Stimulated activated CD4-positive, alpha-beta T cell treated with anti-CD3 and anti-CD28 coated beads, Interleukin-2, amount 100 ng/mL, for 24 hours (primary cell): ENCODE data around the gene KIRREL3.

Experiments used
- DNase-seq, 2 donors: peaks; one replicate each; pipeline ENCODE4 v3.0.0-alpha.2; 2020

The KIRREL3 gene

GRCh38 chr11:127000291-127000968 is at the start of gene KIRREL3:
KIRREL3 (minus strand) TSS chr11:127000770.
- no peak for DNase-seq

GRCh38 chr11:127050186-127050585 is 49.6 kb upstream of the KIRREL3 start:
- no peak for DNase-seq

- no peak for DNase-seq
Measured at GRCh38 chr11:127049486-127049885, 48.9 kb upstream of the KIRREL3 start.

GRCh38 chr11:127044535-127044934 is 44.0 kb upstream of the KIRREL3 start:
- DNase-seq: no peak

GRCh38 chr11:127042445-127042844 is 41.9 kb upstream of the KIRREL3 start:
- DNase-seq: no peak

- DNase-seq: no peak
Measured at GRCh38 chr11:127039591-127039990, 39.0 kb upstream of the KIRREL3 start.

- DNase-seq: no peak
Measured at GRCh38 chr11:127037596-127037995, 37.0 kb upstream of the KIRREL3 start.

GRCh38 chr11:127037001-127037400 is 36.4 kb upstream of the KIRREL3 start:
- DNase-seq: no peak

- DNase-seq: no peak
Measured at GRCh38 chr11:127035824-127036223, 35.3 kb upstream of the KIRREL3 start.

- DNase-seq: no peak
Measured at GRCh38 chr11:127034973-127035372, 34.4 kb upstream of the KIRREL3 start.

GRCh38 chr11:127028648-127029047 is 28.1 kb upstream of the KIRREL3 start:
- no peak for DNase-seq

- no peak for DNase-seq
Measured at GRCh38 chr11:127027789-127028188, 27.2 kb upstream of the KIRREL3 start.

- DNase-seq: no peak
Measured at GRCh38 chr11:127027000-127027399, 26.4 kb upstream of the KIRREL3 start.

GRCh38 chr11:127023991-127024390 is 23.4 kb upstream of the KIRREL3 start:
- DNase-seq: no peak

GRCh38 chr11:127018683-127019279 is 18.2 kb upstream of the KIRREL3 start:
- DNase-seq: no peak

GRCh38 chr11:127017482-127017881 is 16.9 kb upstream of the KIRREL3 start:
- DNase-seq: no peak

GRCh38 chr11:127013550-127013949 is 13.0 kb upstream of the KIRREL3 start:
- no peak for DNase-seq

GRCh38 chr11:127006311-127006710 is 5.7 kb upstream of the KIRREL3 start:
- no peak for DNase-seq

GRCh38 chr11:127003260-127003981 is 2.9 kb upstream of the KIRREL3 start:
- DNase-seq: peak in 1 of 2 donors; percentile 20

- no peak for DNase-seq
Measured at GRCh38 chr11:127002669-127003259, 2.2 kb upstream of the KIRREL3 start.

GRCh38 chr11:127000981-127001380 is 411 bp upstream of the KIRREL3 start:
- no peak for DNase-seq

- no peak for DNase-seq
Measured at GRCh38 chr11:126999366-126999765, 1.2 kb downstream of the KIRREL3 start.

- DNase-seq: no peak
Measured at GRCh38 chr11:126997641-126998040, 2.9 kb downstream of the KIRREL3 start.

GRCh38 chr11:126997196-126997595 is 3.4 kb downstream of the KIRREL3 start:
- no peak for DNase-seq
